ENCODE measurements around the gene UNKL. TPM values are rescaled to one million over a fixed set of nuclear protein-coding genes. Genes with fewer than 3 reads are reported as not detected.

UNKL gene
- total and polyA plus RNA-seq, 7 experiments from 2014 or later: 4.0 to 152 (median 95.3) TPM

DNA sequence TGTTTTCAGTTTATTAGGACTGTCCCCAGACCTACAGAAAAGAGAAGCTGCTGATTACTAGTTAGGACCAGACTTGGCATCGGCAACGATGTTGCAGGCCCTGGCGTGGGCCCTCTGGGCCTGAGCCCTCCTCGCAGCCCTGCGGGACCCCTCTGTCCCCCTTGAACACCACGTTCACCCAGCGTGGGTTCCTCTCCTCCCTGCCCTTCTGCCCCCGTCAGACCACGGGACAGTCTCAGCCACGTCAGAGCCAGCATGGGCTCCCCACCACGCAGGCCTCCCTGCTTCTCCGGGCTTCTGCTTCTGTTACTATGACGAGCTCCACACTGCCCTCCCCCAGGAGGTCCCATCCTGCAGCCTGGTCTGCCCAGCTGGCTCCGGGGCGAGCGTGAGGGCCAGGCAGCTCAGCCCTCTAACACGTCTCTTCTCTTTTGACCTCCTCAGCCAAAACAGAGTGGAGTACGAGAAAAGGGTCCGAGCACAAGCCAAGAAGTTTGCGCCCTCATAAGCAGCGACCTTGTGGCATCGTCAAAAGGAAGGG, 90.1 kb downstream of the UNKL start:
- Mint-ChIP-seq H3K4me3 (no peak overlapping the region), H3K36me3 (peaks cover 0 to 28% (median 9%) of the 10 kb centered on the region in 5 donors), H3K9me3 (no peaks in the 10 kb centered on the region), H3K27ac (no peak overlapping the region), H3K27me3 (no peaks in the 10 kb centered on the region), H3K4me1 (peaks cover 0 to 4% (median 0%) of the 10 kb centered on the region in 7 donors)
- intact Hi-C loops (cut with micrococcal nuclease): no loop called here
- no peaks in the 10 kb centered on the region for H3K4me1 ChIP-seq (ENCODE audit: control insufficient read depth in 2 of 2, insufficient read depth in 2 of 2, low read length in 2 of 2)
- no peak overlapping the region for H3K4me3 ChIP-seq (ENCODE audit: low read length)
- no peak overlapping the region for H3K27ac ChIP-seq (ENCODE audit: low read depth, low read length)
- DNase-seq (no peak), ATAC-seq (no peak)
- H3K36me3 ChIP-seq (ENCODE audit: control insufficient read depth in 2 of 3, insufficient read depth in 3 of 3, low read length in 3 of 3): peaks cover 5 to 66% (median 20%) of the 10 kb centered on the region in 3 experiments
- H3K9me3 ChIP-seq (ENCODE audit: control insufficient read depth in 2 of 3, low read length in 3 of 3): no peaks in the 10 kb centered on the region
- ChIA-PET POLR2A (no interaction called here), CTCF (no interaction called here)
- no peaks in the 10 kb centered on the region for H3K27me3 ChIP-seq (ENCODE audit: control insufficient read depth in 2 of 2, insufficient read depth in 2 of 2, low read length in 2 of 2)

DNA sequence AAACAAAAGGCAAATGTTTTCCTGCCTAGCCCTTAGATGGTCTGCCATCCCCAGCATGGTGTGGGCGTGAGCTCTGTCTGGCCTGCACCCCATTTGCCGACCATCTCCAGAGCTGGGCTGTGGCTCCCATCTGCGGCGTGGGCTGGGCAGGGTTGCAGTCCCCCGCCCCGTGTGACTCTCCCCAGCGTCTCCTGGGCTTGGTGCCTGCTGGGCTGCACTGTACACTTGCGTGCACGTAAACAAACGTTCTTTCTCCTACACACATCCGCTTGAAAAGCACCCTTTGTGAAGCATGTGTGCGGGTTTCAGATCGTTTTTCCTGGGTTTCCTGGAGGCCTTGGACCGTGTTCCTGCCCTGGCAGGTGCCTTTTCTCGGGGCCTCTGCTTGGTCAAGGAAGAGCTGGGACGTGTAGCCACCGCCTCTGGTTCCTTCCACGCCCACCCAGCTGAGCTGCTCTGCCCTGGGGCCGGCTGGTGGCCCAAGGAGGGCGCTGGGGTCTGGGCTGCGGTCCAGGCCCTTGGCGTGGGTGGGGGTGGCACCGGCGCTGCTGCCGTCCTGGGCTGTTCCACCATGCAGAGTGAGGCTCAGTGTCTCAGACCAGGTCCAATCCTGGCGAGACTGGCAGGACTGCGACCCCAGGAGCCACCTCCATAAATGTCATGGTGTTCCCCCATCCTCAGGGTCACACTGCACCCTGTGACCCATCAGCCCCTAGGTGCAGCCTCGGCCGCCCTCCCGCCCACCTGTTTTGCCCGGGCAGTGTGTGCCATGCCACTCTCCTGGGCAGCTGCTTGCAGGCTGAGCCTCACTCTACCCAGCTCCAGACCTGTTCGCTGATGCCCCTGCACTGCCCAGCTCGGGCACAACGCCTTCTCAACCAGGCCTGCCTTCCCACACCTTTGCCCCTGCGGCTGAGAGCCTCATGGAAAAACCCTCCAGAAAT, 90.9 kb downstream of the UNKL start:
- no peak for ATAC-seq
- H3K9me3 Mint-ChIP-seq: no peaks in the 10 kb centered on the region
- H3K9me3 ChIP-seq (ENCODE audit: control insufficient read depth in 2 of 3, low read length in 3 of 3): no peaks in the 10 kb centered on the region
- no peaks in the 10 kb centered on the region for H3K27me3 Mint-ChIP-seq
- peaks cover 0 to 29% (median 11%) of the 10 kb centered on the region in 5 donors for H3K36me3 Mint-ChIP-seq
- H3K4me1 Mint-ChIP-seq: peaks cover 0 to 4% (median 0%) of the 10 kb centered on the region in 7 donors
- POLR2A ChIA-PET: no interaction called here
- H3K36me3 ChIP-seq (ENCODE audit: control insufficient read depth in 2 of 3, insufficient read depth in 3 of 3, low read length in 3 of 3): peaks cover 9 to 74% (median 24%) of the 10 kb centered on the region in 3 experiments
- intact Hi-C loops (cut with micrococcal nuclease): no loop called here
- no peaks in the 10 kb centered on the region for H3K27me3 ChIP-seq (ENCODE audit: control insufficient read depth in 2 of 2, insufficient read depth in 2 of 2, low read length in 2 of 2)
- no peak for DNase-seq
- H3K4me3 ChIP-seq (ENCODE audit: low read length): no peak overlapping the region
- no peak overlapping the region for H3K4me3 Mint-ChIP-seq
- CTCF ChIA-PET: no interaction called here
- H3K27ac ChIP-seq (ENCODE audit: low read depth, low read length): no peak overlapping the region
- H3K27ac Mint-ChIP-seq: no peak overlapping the region
- H3K4me1 ChIP-seq (ENCODE audit: control insufficient read depth in 2 of 2, insufficient read depth in 2 of 2, low read length in 2 of 2): no peaks in the 10 kb centered on the region

GRCh38 chr16:1322407-1322806, 92.1 kb downstream of the UNKL start:
- CTCF ChIA-PET: interaction anchor here (0.7 kb wide), 1 partner anchor 1227 kb away, joined by 4 read pairs; no protein-coding TSS in a partner anchor
- POLR2A ChIA-PET: no interaction called here

GRCh38 chr16:1320658-1321240, 93.8 kb downstream of the UNKL start:
- no peak overlapping the region for H3K4me3 ChIP-seq (ENCODE audit: low read length)
- Mint-ChIP-seq H3K9me3 (peaks cover 0 to 2% (median 0%) of the 10 kb centered on the region in 11 donors), H3K36me3 (peaks cover 4 to 48% (median 19%) of the 10 kb centered on the region in 5 donors), H3K27me3 (no peaks in the 10 kb centered on the region), H3K4me1 (peaks cover 0 to 6% (median 0%) of the 10 kb centered on the region in 7 donors), H3K4me3 (no peak overlapping the region), H3K27ac (no peak overlapping the region)
- intact Hi-C loops (cut with micrococcal nuclease): no loop called here
- no peaks in the 10 kb centered on the region for H3K4me1 ChIP-seq (ENCODE audit: control insufficient read depth in 2 of 2, insufficient read depth in 2 of 2, low read length in 2 of 2)
- POLR2A ChIA-PET: no interaction called here
- no peaks in the 10 kb centered on the region for H3K27me3 ChIP-seq (ENCODE audit: control insufficient read depth in 2 of 2, insufficient read depth in 2 of 2, low read length in 2 of 2)
- CTCF ChIA-PET: interaction anchor here (0.7 kb wide), 1 partner anchor 264 kb away, joined by 3 read pairs; no protein-coding TSS in a partner anchor
- peaks cover 22 to 98% (median 41%) of the 10 kb centered on the region in 3 experiments for H3K36me3 ChIP-seq (ENCODE audit: control insufficient read depth in 2 of 3, insufficient read depth in 3 of 3, low read length in 3 of 3)
- H3K27ac ChIP-seq (ENCODE audit: low read depth, low read length): no peak overlapping the region
- DNase-seq (no peak), ATAC-seq (no peak)
- H3K9me3 ChIP-seq (ENCODE audit: control insufficient read depth in 2 of 3, low read length in 3 of 3): no peaks in the 10 kb centered on the region

More at GRCh38 chr16:1322407-1322806, 92.1 kb downstream of the UNKL start:
- no peak overlapping the region for H3K4me3 Mint-ChIP-seq
- Histone ChIP-seq H3K27me3 (ENCODE audit: control insufficient read depth in 2 of 2, insufficient read depth in 2 of 2, low read length in 2 of 2) (no peaks in the 10 kb centered on the region), H3K27ac (ENCODE audit: low read depth, low read length) (no peak overlapping the region), H3K36me3 (ENCODE audit: control insufficient read depth in 2 of 3, insufficient read depth in 3 of 3, low read length in 3 of 3) (peaks cover 13 to 86% (median 31%) of the 10 kb centered on the region in 3 experiments), H3K9me3 (ENCODE audit: control insufficient read depth in 2 of 3, low read length in 3 of 3) (no peaks in the 10 kb centered on the region), H3K4me1 (ENCODE audit: control insufficient read depth in 2 of 2, insufficient read depth in 2 of 2, low read length in 2 of 2) (no peaks in the 10 kb centered on the region), H3K4me3 (ENCODE audit: low read length) (no peak overlapping the region)
- no peak overlapping the region for H3K27ac Mint-ChIP-seq
- DNase-seq (no peak), ATAC-seq (no peak)
- intact Hi-C loops (cut with micrococcal nuclease): no loop called here
- no peaks in the 10 kb centered on the region for H3K27me3 Mint-ChIP-seq
- peaks cover 0 to 5% (median 0%) of the 10 kb centered on the region in 7 donors for H3K4me1 Mint-ChIP-seq
- H3K36me3 Mint-ChIP-seq: peaks cover 4 to 41% (median 19%) of the 10 kb centered on the region in 5 donors
- no peaks in the 10 kb centered on the region for H3K9me3 Mint-ChIP-seq

GRCh38 chr16:1320097-1320496, 94.4 kb downstream of the UNKL start:
- DNase-seq: no peak
- POLR2A ChIA-PET: no interaction called here
- peaks cover 4 to 52% (median 19%) of the 10 kb centered on the region in 5 donors for H3K36me3 Mint-ChIP-seq

GRCh38 chr16:1319041-1319440, 95.5 kb downstream of the UNKL start:
- Histone ChIP-seq H3K27me3 (ENCODE audit: control insufficient read depth in 2 of 2, insufficient read depth in 2 of 2, low read length in 2 of 2) (no peaks in the 10 kb centered on the region), H3K36me3 (ENCODE audit: control insufficient read depth in 2 of 3, insufficient read depth in 3 of 3, low read length in 3 of 3) (peaks cover 22 to 98% (median 53%) of the 10 kb centered on the region in 3 experiments), H3K4me3 (ENCODE audit: low read length) (no peak overlapping the region), H3K4me1 (ENCODE audit: control insufficient read depth in 2 of 2, insufficient read depth in 2 of 2, low read length in 2 of 2) (no peaks in the 10 kb centered on the region), H3K9me3 (ENCODE audit: control insufficient read depth in 2 of 3, low read length in 3 of 3) (no peaks in the 10 kb centered on the region), H3K27ac (ENCODE audit: low read depth, low read length) (no peak overlapping the region)
- Mint-ChIP-seq H3K4me1 (peaks cover 0 to 10% (median 5%) of the 10 kb centered on the region in 7 donors), H3K36me3 (peaks cover 4 to 44% (median 15%) of the 10 kb centered on the region in 5 donors), H3K27ac (no peak overlapping the region), H3K9me3 (peaks cover 0 to 2% (median 0%) of the 10 kb centered on the region in 11 donors), H3K27me3 (no peaks in the 10 kb centered on the region), H3K4me3 (no peak overlapping the region)
- DNase-seq (no peak), ATAC-seq (no peak)
- intact Hi-C loops (cut with micrococcal nuclease): no loop called here
- POLR2A ChIA-PET: no interaction called here
- CTCF ChIA-PET: no interaction called here

More at GRCh38 chr16:1320097-1320496, 94.4 kb downstream of the UNKL start:
- Histone ChIP-seq H3K9me3 (ENCODE audit: control insufficient read depth in 2 of 3, low read length in 3 of 3) (no peaks in the 10 kb centered on the region), H3K4me3 (ENCODE audit: low read length) (no peak overlapping the region), H3K27ac (ENCODE audit: low read depth, low read length) (no peak overlapping the region), H3K27me3 (ENCODE audit: control insufficient read depth in 2 of 2, insufficient read depth in 2 of 2, low read length in 2 of 2) (no peaks in the 10 kb centered on the region), H3K4me1 (ENCODE audit: control insufficient read depth in 2 of 2, insufficient read depth in 2 of 2, low read length in 2 of 2) (no peaks in the 10 kb centered on the region), H3K36me3 (ENCODE audit: control insufficient read depth in 2 of 3, insufficient read depth in 3 of 3, low read length in 3 of 3) (peaks cover 22 to 98% (median 45%) of the 10 kb centered on the region in 3 experiments)
- ATAC-seq: no peak
- Mint-ChIP-seq H3K27me3 (no peaks in the 10 kb centered on the region), H3K4me1 (peaks cover 0 to 6% (median 0%) of the 10 kb centered on the region in 7 donors), H3K9me3 (peaks cover 0 to 2% (median 0%) of the 10 kb centered on the region in 11 donors), H3K4me3 (no peak overlapping the region), H3K27ac (no peak overlapping the region)
- CTCF ChIA-PET: no interaction called here
- intact Hi-C loops (cut with micrococcal nuclease): no loop called here

Data from naive thymus-derived CD4-positive, alpha-beta T cell (primary cell).